T-helper 1 cell treated with Interleukin-12 subunit alpha and Interleukin-12 subunit beta and Interleukin-4 antibody, amounts not matched to agents 30 μg/mL and 1 μg/mL, for 36 hours (primary cell): Measurements from ENCODE around the gene GNAI3.

Experiments used
- H3K27ac Mint-ChIP-seq: one replicate; pipeline ENCODE4 v1.8.0; 2021; ENCODE audit warnings: mild to moderate bottlenecking, mixed read lengths
- H3K27me3 Mint-ChIP-seq: one replicate; pipeline ENCODE4 v1.8.0; 2021; ENCODE audit warnings: low read depth, mixed read lengths
- H3K36me3 Mint-ChIP-seq: one replicate; pipeline ENCODE4 v1.8.0; 2021; ENCODE audit warnings: low read depth, mixed read lengths
- H3K4me1 Mint-ChIP-seq: one replicate; pipeline ENCODE4 v1.8.0; 2021; ENCODE audit warnings: low read depth, mixed read lengths
- H3K4me3 Mint-ChIP-seq: one replicate; pipeline ENCODE4 v1.8.0; 2021; ENCODE audit warnings: mild to moderate bottlenecking, moderate library complexity, mixed read lengths
- H3K9me3 Mint-ChIP-seq: one replicate; pipeline ENCODE4 v1.8.0; 2021; ENCODE audit warnings: mixed read lengths

Gene GNAI3

GRCh38 chr1:109547463-109548320, 723 bp upstream of the GNAI3 start:
- Mint-ChIP-seq H3K27ac (peak overlapping the region; percentile 96), H3K9me3 (no peaks in the 10 kb centered on the region), H3K4me3 (peak overlapping the region; percentile 95), H3K36me3 (peaks cover 10% of the 10 kb centered on the region), H3K27me3 (no peaks in the 10 kb centered on the region), H3K4me1 (peaks cover 33% of the 10 kb centered on the region)

- Mint-ChIP-seq H3K36me3 (peaks cover 16% of the 10 kb centered on the region), H3K4me3 (no peak overlapping the region), H3K9me3 (no peaks in the 10 kb centered on the region), H3K4me1 (peaks cover 32% of the 10 kb centered on the region), H3K27ac (no peak overlapping the region), H3K27me3 (no peaks in the 10 kb centered on the region)
These were observed 8.1 kb downstream of the GNAI3 start for GRCh38 chr1:109556563-109556962.

- H3K27me3 Mint-ChIP-seq: no peaks in the 10 kb centered on the region
- H3K36me3 Mint-ChIP-seq: peaks cover 14% of the 10 kb centered on the region
- H3K4me1 Mint-ChIP-seq: peaks cover 33% of the 10 kb centered on the region
- no peak overlapping the region for H3K27ac Mint-ChIP-seq
- H3K9me3 Mint-ChIP-seq: no peaks in the 10 kb centered on the region
- H3K4me3 Mint-ChIP-seq: no peak overlapping the region
These were observed 9.1 kb downstream of the GNAI3 start for GRCh38 chr1:109557520-109557919.

DNA sequence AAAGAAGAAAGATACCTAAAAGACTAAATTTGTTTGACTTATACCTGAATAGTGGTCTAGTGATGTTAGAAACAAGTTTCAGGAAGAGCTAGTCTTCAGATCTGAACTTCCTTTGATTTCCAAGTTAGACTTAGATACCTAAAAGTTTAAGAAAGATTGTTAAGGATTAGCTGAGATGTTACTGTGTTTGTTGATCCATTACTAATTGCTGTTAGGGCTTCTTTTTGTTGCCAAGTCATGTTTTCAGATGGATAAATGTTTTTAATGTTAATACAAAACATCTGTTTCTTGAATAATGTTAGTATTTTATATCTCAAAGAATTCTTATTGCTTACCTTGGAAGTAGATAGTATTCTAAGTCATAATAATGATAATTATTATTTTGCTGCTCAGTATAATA, 11.6 kb downstream of the GNAI3 start:
- H3K27ac Mint-ChIP-seq: no peak overlapping the region
- no peaks in the 10 kb centered on the region for H3K9me3 Mint-ChIP-seq
- H3K36me3 Mint-ChIP-seq: peaks cover 7% of the 10 kb centered on the region
- H3K4me1 Mint-ChIP-seq: peaks cover 24% of the 10 kb centered on the region
- no peak overlapping the region for H3K4me3 Mint-ChIP-seq
- no peaks in the 10 kb centered on the region for H3K27me3 Mint-ChIP-seq

- Mint-ChIP-seq H3K27ac (no peak overlapping the region), H3K4me3 (no peak overlapping the region), H3K27me3 (no peaks in the 10 kb centered on the region), H3K9me3 (no peaks in the 10 kb centered on the region), H3K36me3 (no peaks in the 10 kb centered on the region), H3K4me1 (peaks cover 26% of the 10 kb centered on the region)
These were observed 15.9 kb downstream of the GNAI3 start for GRCh38 chr1:109564194-109564878.

- Mint-ChIP-seq H3K27ac (no peak overlapping the region), H3K27me3 (no peaks in the 10 kb centered on the region), H3K4me1 (peaks cover 22% of the 10 kb centered on the region), H3K36me3 (no peaks in the 10 kb centered on the region), H3K9me3 (no peaks in the 10 kb centered on the region), H3K4me3 (no peak overlapping the region)
These were observed 16.8 kb downstream of the GNAI3 start for GRCh38 chr1:109565241-109565640.

DNA sequence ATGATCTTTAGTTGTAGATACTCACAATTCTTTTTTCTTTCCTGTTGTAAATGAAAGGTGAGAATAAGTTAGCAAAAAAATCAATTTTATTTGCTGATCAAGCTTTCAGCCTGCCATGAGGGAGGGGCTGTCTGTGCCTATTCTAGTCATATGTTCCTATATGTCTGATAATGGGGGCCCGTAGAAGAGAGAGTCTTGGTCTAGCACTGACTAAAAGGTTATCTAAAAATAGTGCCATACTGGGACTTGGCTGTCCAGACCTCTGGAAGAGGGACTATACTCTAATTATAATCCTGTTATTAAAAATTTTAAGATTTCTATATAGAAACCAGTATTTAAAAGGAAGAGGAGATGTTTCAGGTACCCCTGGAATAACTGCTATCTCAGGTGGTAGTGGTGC, 18.6 kb downstream of the GNAI3 start:
- Mint-ChIP-seq H3K9me3 (no peaks in the 10 kb centered on the region), H3K27ac (no peak overlapping the region), H3K4me1 (peaks cover 15% of the 10 kb centered on the region), H3K4me3 (no peak overlapping the region), H3K27me3 (no peaks in the 10 kb centered on the region), H3K36me3 (no peaks in the 10 kb centered on the region)

DNA sequence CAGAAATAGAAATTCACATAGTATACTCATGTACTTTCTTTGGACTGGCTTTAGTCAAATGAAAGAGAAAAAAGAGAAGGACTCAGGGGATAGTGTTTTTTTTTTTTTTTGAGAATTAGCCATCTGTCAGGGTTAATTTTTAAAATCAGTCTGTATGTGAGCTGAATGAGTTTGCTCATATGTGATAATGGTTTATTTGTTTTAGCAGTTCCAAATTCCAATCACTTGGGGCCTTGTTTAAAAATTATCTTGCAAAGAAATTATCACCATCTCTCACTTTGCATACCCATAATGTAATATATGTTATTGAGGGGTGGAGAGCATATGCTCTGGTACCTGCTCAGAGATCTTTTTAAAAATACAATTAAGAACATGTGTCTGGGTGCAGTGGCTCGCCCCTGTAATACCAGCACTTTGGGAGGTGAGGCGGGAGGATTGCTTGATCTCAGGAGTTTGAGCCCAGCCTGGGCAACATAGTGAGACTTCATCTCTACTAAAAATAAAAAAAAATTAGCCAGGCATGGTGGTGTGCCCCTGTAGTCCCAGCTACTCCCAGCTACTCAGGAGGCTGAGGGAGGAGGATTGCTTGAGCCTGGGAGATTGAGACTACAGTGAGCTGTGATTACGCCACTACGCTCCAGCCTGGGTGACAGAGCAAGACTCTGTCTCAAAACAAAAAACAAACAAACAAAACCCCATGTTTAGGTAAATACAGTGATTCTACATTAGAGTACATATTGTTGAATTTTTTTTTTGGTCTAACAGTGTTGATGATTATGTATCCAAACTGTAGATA, 19.7 kb downstream of the GNAI3 start:
- peaks cover 24% of the 10 kb centered on the region for H3K4me1 Mint-ChIP-seq
- no peak overlapping the region for H3K27ac Mint-ChIP-seq
- H3K36me3 Mint-ChIP-seq: peaks cover 5% of the 10 kb centered on the region
- H3K9me3 Mint-ChIP-seq: no peaks in the 10 kb centered on the region
- H3K4me3 Mint-ChIP-seq: no peak overlapping the region
- H3K27me3 Mint-ChIP-seq: no peaks in the 10 kb centered on the region

DNA sequence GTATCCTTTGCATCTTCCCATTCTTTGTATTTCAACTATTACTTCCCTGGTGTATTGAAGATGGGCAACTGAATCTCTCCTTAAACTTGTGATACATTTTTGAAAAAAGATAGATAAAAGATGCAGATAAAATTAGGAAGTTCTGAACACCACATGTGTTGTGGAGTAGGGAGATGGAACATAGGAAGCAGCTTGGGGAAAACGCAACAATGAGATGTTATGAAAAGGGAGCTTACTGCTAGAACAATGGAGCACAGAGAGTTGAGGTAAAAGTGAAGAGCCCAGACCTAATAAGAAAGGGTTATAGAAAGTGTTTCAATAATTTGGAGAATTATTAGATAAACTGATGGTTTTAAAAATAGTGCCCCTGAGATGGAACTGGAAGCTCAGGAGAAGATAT, 20.9 kb downstream of the GNAI3 start:
- Mint-ChIP-seq H3K4me1 (peaks cover 19% of the 10 kb centered on the region), H3K27me3 (no peaks in the 10 kb centered on the region), H3K9me3 (no peaks in the 10 kb centered on the region), H3K36me3 (peaks cover 5% of the 10 kb centered on the region), H3K27ac (no peak overlapping the region), H3K4me3 (no peak overlapping the region)

GRCh38 chr1:109570414-109570813, 22.0 kb downstream of the GNAI3 start:
- H3K4me3 Mint-ChIP-seq: no peak overlapping the region
- peaks cover 8% of the 10 kb centered on the region for H3K36me3 Mint-ChIP-seq
- peaks cover 18% of the 10 kb centered on the region for H3K4me1 Mint-ChIP-seq
- H3K27ac Mint-ChIP-seq: no peak overlapping the region
- no peaks in the 10 kb centered on the region for H3K27me3 Mint-ChIP-seq
- no peaks in the 10 kb centered on the region for H3K9me3 Mint-ChIP-seq

- Mint-ChIP-seq H3K4me1 (peaks cover 9% of the 10 kb centered on the region), H3K36me3 (peaks cover 12% of the 10 kb centered on the region), H3K27me3 (no peaks in the 10 kb centered on the region), H3K27ac (no peak overlapping the region), H3K9me3 (no peaks in the 10 kb centered on the region), H3K4me3 (no peak overlapping the region)
These were observed 25.4 kb downstream of the GNAI3 start for GRCh38 chr1:109573785-109574184.

DNA sequence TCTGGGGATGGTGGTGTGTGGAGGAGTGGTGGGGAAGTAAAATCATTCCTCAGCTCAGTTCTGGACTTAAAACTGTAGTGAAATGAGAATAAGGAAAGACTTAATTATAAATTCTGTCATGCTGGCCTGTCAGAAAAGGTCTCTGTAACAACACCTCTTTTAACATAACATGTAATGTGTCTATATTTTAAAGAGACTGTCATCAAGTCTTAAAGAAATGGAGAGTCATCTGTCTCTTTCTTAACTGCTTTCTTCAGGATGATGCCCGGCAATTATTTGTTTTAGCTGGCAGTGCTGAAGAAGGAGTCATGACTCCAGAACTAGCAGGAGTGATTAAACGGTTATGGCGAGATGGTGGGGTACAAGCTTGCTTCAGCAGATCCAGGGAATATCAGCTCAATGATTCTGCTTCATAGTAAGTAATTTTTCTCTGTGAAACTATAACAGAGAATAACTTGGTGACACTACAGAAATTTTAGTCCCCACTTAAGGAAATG, 30.6 kb downstream of the GNAI3 start:
- Mint-ChIP-seq H3K4me3 (no peak overlapping the region), H3K27me3 (no peaks in the 10 kb centered on the region), H3K27ac (no peak overlapping the region)

GRCh38 chr1:109579491-109579890, 31.1 kb downstream of the GNAI3 start:
- no peak overlapping the region for H3K4me3 Mint-ChIP-seq
- H3K27me3 Mint-ChIP-seq: no peaks in the 10 kb centered on the region
- no peaks in the 10 kb centered on the region for H3K9me3 Mint-ChIP-seq
- H3K27ac Mint-ChIP-seq: no peak overlapping the region
- no peaks in the 10 kb centered on the region for H3K4me1 Mint-ChIP-seq
- H3K36me3 Mint-ChIP-seq: peaks cover 27% of the 10 kb centered on the region

More for the DNA sequence above, 30.6 kb downstream of the GNAI3 start:
- H3K9me3 Mint-ChIP-seq: no peaks in the 10 kb centered on the region
- peaks cover 26% of the 10 kb centered on the region for H3K36me3 Mint-ChIP-seq
- H3K4me1 Mint-ChIP-seq: no peaks in the 10 kb centered on the region

DNA sequence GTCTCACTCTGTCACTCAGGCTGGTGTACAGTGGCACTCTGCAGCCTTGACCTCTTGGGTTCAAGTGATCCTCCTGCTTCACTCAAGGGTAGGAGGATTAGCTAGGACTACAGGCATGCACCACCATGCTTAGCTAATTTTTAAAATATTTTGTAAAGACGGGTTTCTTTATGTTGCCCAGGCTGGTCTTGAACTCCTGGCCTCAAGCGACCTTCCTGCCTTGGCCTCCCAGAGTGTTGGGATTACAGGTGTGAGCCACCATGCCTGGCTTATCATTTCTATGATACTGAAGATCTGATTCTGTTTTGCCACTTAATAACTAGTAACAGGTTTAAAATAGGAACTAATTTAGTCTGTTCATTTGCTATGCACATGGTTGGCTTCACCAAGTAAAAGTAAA, 33.6 kb downstream of the GNAI3 start:
- Mint-ChIP-seq H3K36me3 (peaks cover 39% of the 10 kb centered on the region), H3K9me3 (no peaks in the 10 kb centered on the region), H3K4me3 (no peak overlapping the region), H3K27ac (no peak overlapping the region), H3K27me3 (no peaks in the 10 kb centered on the region), H3K4me1 (no peaks in the 10 kb centered on the region)
